SK-N-SH (cell line): ENCODE results near the gene ABCB6. TPM values are rescaled to one million over a fixed set of nuclear protein-coding genes. Genes with fewer than 3 reads are reported as not detected.

ENCODE experiments used
- CTCF ChIA-PET: fragments of 300-600, 350-600 bp; formaldehyde crosslinking; extraction: SDS; loops from one replicate; lab custom pipeline; 2021; lab: Yijun Ruan, JAX
- POLR2A ChIA-PET: fragments of 350-600 bp; sonication (Branson Sonifier 250); formaldehyde crosslinking; extraction: SDS; loops from one replicate; lab custom pipeline; 2020; ENCODE audit warnings: antibody characterized with exemption, inconsistent platforms; lab: Yijun Ruan, JAX
- DNase-seq: peaks from one replicate; pipeline ENCODE4 v3.0.0; 2012
- H2AFZ ChIP-seq: fragments of 200-600 bp; sonication (generic); 2 replicates; pipeline ENCODE4 v1.8.1; 2016; ENCODE audit warnings: antibody characterized with exemption, mild to moderate bottlenecking, low read depth
- H3F3A ChIP-seq: fragments of 200-600 bp; sonication (generic); replicated peaks from 2 replicates; pipeline ENCODE3; 2016; ENCODE audit warnings: antibody characterized with exemption, mild to moderate bottlenecking; ENCODE audit not compliant: insufficient read depth
- H3K27ac ChIP-seq, 2 experiments: fragments of 200-500 bp in 1 of 2; fragments of 200-600 bp in 1 of 2; sonication (Bioruptor generic) in 1 of 2; sonication (generic), shearing (Covaris generic) in 1 of 2; 2 replicates each; pipeline versions ENCODE4 v1.5.1 to v1.6.1; 2014 to 2016; ENCODE audit warnings: low read depth in 2 of 2, inconsistent platforms in 1 of 2, low read length in 1 of 2, mild to moderate bottlenecking in 1 of 2, mixed read lengths in 1 of 2
- H3K27me3 ChIP-seq: fragments of 200-600 bp; sonication (generic), shearing (Covaris generic); 2 replicates; pipeline ENCODE4 v1.6.1; 2016; ENCODE audit warnings: mixed run types; ENCODE audit not compliant: insufficient read depth
- H3K36me3 ChIP-seq, 2 experiments: fragments of 200-500 bp in 1 of 2; fragments of 200-600 bp in 1 of 2; sonication (Bioruptor generic) in 1 of 2; sonication (generic) in 1 of 2; replicated peaks in 1 of 2; 2 replicates each; pipeline versions ENCODE3 to v1.5.1; 2014 to 2016; ENCODE audit warnings: low read length in 1 of 2, mild to moderate bottlenecking in 1 of 2; ENCODE audit not compliant: insufficient read depth in 2 of 2, control insufficient read depth in 1 of 2
- H3K4me1 ChIP-seq, 2 experiments: fragments of 200-500 bp in 1 of 2; fragments of 200-600 bp in 1 of 2; sonication (Bioruptor generic) in 1 of 2; sonication (generic), shearing (Covaris generic) in 1 of 2; 2 replicates each; pipeline versions ENCODE4 v1.5.1 to v1.6.1; 2014 to 2016; ENCODE audit warnings: low read depth in 1 of 2, low read length in 1 of 2, mixed run types in 1 of 2; ENCODE audit not compliant: insufficient read depth in 2 of 2, control insufficient read depth in 1 of 2
- H3K4me2 ChIP-seq: fragments of 200-600 bp; sonication (generic), shearing (Covaris generic); 2 replicates; pipeline ENCODE4 v1.6.1; 2017; ENCODE audit warnings: mixed run types
- H3K4me3 ChIP-seq, 2 experiments: fragments of 200-500 bp in 1 of 2; fragments of 200-600 bp in 1 of 2; sonication (Bioruptor generic) in 1 of 2; sonication (generic), shearing (Covaris generic) in 1 of 2; 2 replicates each; pipeline versions ENCODE4 v1.5.1 to v1.8.1; 2014 to 2016; ENCODE audit warnings: low read depth in 2 of 2, inconsistent platforms in 1 of 2, low read length in 1 of 2, mild to moderate bottlenecking in 1 of 2, mixed read lengths in 1 of 2, moderate library complexity in 1 of 2
- H3K79me2 ChIP-seq: fragments of 200-600 bp; sonication (generic); 2 replicates; pipeline ENCODE4 v1.8.1; 2017; ENCODE audit warnings: mild to moderate bottlenecking; ENCODE audit not compliant: insufficient read depth
- H3K9ac ChIP-seq: fragments of 200-600 bp; sonication (generic); 2 replicates; pipeline ENCODE4 v1.6.1; 2017; ENCODE audit warnings: mixed run types
- H3K9me2 ChIP-seq: fragments of 200-600 bp; sonication (generic); 2 replicates; pipeline ENCODE4 v1.6.1; 2017; ENCODE audit warnings: mixed run types
- H3K9me3 ChIP-seq: fragments of 200-600 bp; sonication (generic); 2 replicates; pipeline ENCODE4 v1.6.1; 2017; ENCODE audit warnings: mixed run types, mild to moderate bottlenecking, moderate library complexity
- H4K20me1 ChIP-seq: fragments of 200-600 bp; sonication (generic); 2 replicates; pipeline ENCODE4 v1.6.1; 2017; ENCODE audit warnings: mild to moderate bottlenecking, mixed run types; ENCODE audit not compliant: insufficient read depth
- CTCF ChIP-seq: fragments of 200-600 bp; sonication (generic); IDR thresholded peaks from 2 replicates; pipeline ENCODE4 v1.6.1; 2017; ENCODE audit warnings: antibody characterized with exemption, mild to moderate bottlenecking, moderate library complexity
- EP300 ChIP-seq, 2 experiments: IDR thresholded peaks; 2 replicates each; pipeline versions ENCODE4 v1.4.0 to v1.6.1; 2012; ENCODE audit warnings: borderline replicate concordance in 1 of 2, low read depth in 1 of 2, low read length in 1 of 2
- FOSL2 ChIP-seq: IDR thresholded peaks from 2 replicates; pipeline ENCODE4 v1.4.0; 2012; ENCODE audit warnings: low read depth, mild to moderate bottlenecking, moderate library complexity, borderline replicate concordance
- FOXJ3 ChIP-seq: sonication (generic); formaldehyde crosslinking; IDR thresholded peaks from 2 replicates; pipeline ENCODE4 v1.5.1; 2020; ENCODE audit warnings: mild to moderate bottlenecking, missing genetic modification reagents
- GABPA ChIP-seq: IDR thresholded peaks from 2 replicates; pipeline ENCODE4 v1.4.0; 2012; ENCODE audit warnings: low read depth, mild to moderate bottlenecking
- MXI1 ChIP-seq: IDR thresholded peaks from 2 replicates; pipeline ENCODE4 v1.6.1; 2012; ENCODE audit warnings: mild to moderate bottlenecking, low read depth, low read length, improper control_type of control experiment
- NFIC ChIP-seq: IDR thresholded peaks from 2 replicates; pipeline ENCODE4 v1.4.0; 2012; ENCODE audit warnings: borderline replicate concordance
- NRF1 ChIP-seq: IDR thresholded peaks from 2 replicates; pipeline ENCODE4 v1.6.1; 2012; ENCODE audit warnings: low read depth, mild to moderate bottlenecking, low read length
- RAD21 ChIP-seq: IDR thresholded peaks from 2 replicates; pipeline ENCODE4 v1.6.1; 2012; ENCODE audit warnings: mild to moderate bottlenecking, low read length
- RCOR1 ChIP-seq: fragments of 150-350 bp; IDR thresholded peaks from 2 replicates; pipeline ENCODE4 v1.6.1; 2017; ENCODE audit warnings: antibody characterized with exemption, low read length
- RXRA ChIP-seq: IDR thresholded peaks from 2 replicates; pipeline ENCODE4 v1.4.0; 2012; ENCODE audit warnings: low read depth, mild to moderate bottlenecking, borderline replicate concordance
- TAF1 ChIP-seq: IDR thresholded peaks from 2 replicates; pipeline ENCODE4 v1.6.1; 2012; ENCODE audit warnings: low read depth, mild to moderate bottlenecking, low read length, moderate library complexity, borderline replicate concordance
- USF2 ChIP-seq: fragments of 150-350 bp; IDR thresholded peaks from 2 replicates; pipeline ENCODE4 v1.6.1; 2017; ENCODE audit warnings: antibody characterized with exemption, low read length, low read depth, borderline replicate concordance
- YY1 ChIP-seq: IDR thresholded peaks from 2 replicates; pipeline ENCODE4 v1.4.0; 2012; ENCODE audit warnings: low read depth, mild to moderate bottlenecking
- ZBTB33 ChIP-seq: IDR thresholded peaks from 2 replicates; pipeline ENCODE4 v1.4.0; 2012; ENCODE audit warnings: low read depth, borderline replicate concordance
- WGBS: methylation state at CpG from one replicate; pipeline ENCODE4 v1.1.6; 2017; ENCODE audit warnings: low lambda C conversion rate; 5-methylcytosine and 5-hydroxymethylcytosine counted together
- polyA plus RNA-seq, 3 experiments: library from polyadenylated mRNA; depleted of rRNA; stranded (reverse); fragments of >200 nt; gene quantifications; 2 replicates each; pipeline ENCODE4 v1.2.3, GENCODE V29; 2012
- TF ChIP-seq, protein P1 (sequence below): IDR thresholded peaks from 2 replicates; pipeline ENCODE4; 2012
- TF ChIP-seq, protein P2 (sequence below): IDR thresholded peaks from 2 replicates; pipeline ENCODE4 v1.4.0; 2012; ENCODE audit warnings: low read depth, borderline replicate concordance
- TF ChIP-seq, protein P3 (sequence below): IDR thresholded peaks from 2 replicates; pipeline ENCODE4 v1.4.0; 2012; ENCODE audit warnings: low read depth

The ABCB6 gene
- polyA plus RNA-seq, 1 of the 3 experiments (the other 2 are of a cell fraction): 27.4 TPM

GRCh38 chr2:219234331-219234730, 15.6 kb upstream of the ABCB6 start:
- ChIA-PET POLR2A (interaction anchor here (0.6 to 1.2 kb wide), 2 partner anchors 13 to 16 kb away, joined by 3 to 5 read pairs; partner anchors contain the start of gene ABCB6), CTCF (interaction anchor here (1.1 to 1.4 kb wide), 2 partner anchors 65 to 119 kb away, joined by 3 to 5 read pairs; no protein-coding TSS in a partner anchor)
- Histone ChIP-seq H3K27ac (no peak overlapping the region), H3K36me3 (peaks cover 14 to 73% of the 10 kb centered on the region in 2 experiments), H3K4me3 (no peak overlapping the region), H3K4me2 (no peak overlapping the region), H3F3A (peaks cover 11% of the 10 kb centered on the region), H3K79me2 (0 out of 2 replicates have a peak, but pooled peaks cover 10% of the 10 kb centered on the region), H3K9ac (no peak overlapping the region), H3K9me2 (no peaks in the 10 kb centered on the region), H3K9me3 (no peaks in the 10 kb centered on the region), H2AFZ (no peak overlapping the region), H3K4me1 (peaks cover 3% of the 10 kb centered on the region in 2 experiments; a peak in 1 of 4 replicates), H3K27me3 (no peaks in the 10 kb centered on the region), H4K20me1 (no peaks in the 10 kb centered on the region)
- WGBS: 92% methylated on average over 3 of the region's 3 CpGs
- TF ChIP-seq FOXJ3 (no peak), GABPA (no peak), RAD21 (no peak), MXI1 (no peak), ZBTB33 (no peak), RXRA (no peak), EP300 (IDR thresholded peaks at IDR 0.05; ENCODE audit: borderline replicate concordance in 1 of 2, low read depth in 1 of 2, low read length in 1 of 2) (no peak), NFIC (no peak), USF2 (no peak), TAF1 (no peak), FOSL2 (no peak), YY1 (no peak), CTCF (no peak), RCOR1 (no peak), NRF1 (no peak)
- TF ChIP-seq, protein P1, sequence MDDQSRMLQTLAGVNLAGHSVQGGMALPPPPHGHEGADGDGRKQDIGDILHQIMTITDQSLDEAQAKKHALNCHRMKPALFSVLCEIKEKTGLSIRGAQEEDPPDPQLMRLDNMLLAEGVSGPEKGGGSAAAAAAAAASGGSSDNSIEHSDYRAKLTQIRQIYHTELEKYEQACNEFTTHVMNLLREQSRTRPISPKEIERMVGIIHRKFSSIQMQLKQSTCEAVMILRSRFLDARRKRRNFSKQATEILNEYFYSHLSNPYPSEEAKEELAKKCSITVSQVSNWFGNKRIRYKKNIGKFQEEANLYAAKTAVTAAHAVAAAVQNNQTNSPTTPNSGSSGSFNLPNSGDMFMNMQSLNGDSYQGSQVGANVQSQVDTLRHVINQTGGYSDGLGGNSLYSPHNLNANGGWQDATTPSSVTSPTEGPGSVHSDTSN: no peak
- TF ChIP-seq, protein P2, sequence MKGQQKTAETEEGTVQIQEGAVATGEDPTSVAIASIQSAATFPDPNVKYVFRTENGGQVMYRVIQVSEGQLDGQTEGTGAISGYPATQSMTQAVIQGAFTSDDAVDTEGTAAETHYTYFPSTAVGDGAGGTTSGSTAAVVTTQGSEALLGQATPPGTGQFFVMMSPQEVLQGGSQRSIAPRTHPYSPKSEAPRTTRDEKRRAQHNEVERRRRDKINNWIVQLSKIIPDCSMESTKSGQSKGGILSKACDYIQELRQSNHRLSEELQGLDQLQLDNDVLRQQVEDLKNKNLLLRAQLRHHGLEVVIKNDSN: no peak
- TF ChIP-seq, protein P3, sequence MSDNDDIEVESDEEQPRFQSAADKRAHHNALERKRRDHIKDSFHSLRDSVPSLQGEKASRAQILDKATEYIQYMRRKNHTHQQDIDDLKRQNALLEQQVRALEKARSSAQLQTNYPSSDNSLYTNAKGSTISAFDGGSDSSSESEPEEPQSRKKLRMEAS: no peak
- no peak for DNase-seq
